IMR-90 (cell line): ENCODE measurements around the gene NRL. TPM values are rescaled to one million over a fixed set of nuclear protein-coding genes. Genes with fewer than 3 reads are reported as not detected.

Experiments used
- ATAC-seq: fragments of 200-7000 bp; cut with Tn5 transposase; 2 replicates; pipeline ENCODE4 v1.9.1; 2020; ENCODE audit warnings: low read depth, mild to moderate bottlenecking, moderate library complexity
- BruUV-seq: library from RNA; stranded (reverse); fragments of 400-500 nt; replicated peaks from 2 replicates; lab custom pipeline; 2021; lab: Mats Ljungman, UMichigan
- CTCF ChIA-PET: fragments of 300-600 bp; formaldehyde crosslinking; extraction: SDS; loops from one replicate; lab custom pipeline; 2021; ENCODE audit warnings: antibody characterized with exemption; lab: Yijun Ruan, JAX
- POLR2A ChIA-PET: fragments of 300-600 bp; sonication (Branson Sonifier 250); formaldehyde crosslinking; loops from one replicate; lab custom pipeline; 2022; ENCODE audit warnings: antibody characterized with exemption; ENCODE audit not compliant: unreplicated experiment; lab: Charles Lee
- DNase-seq: peaks from one replicate; pipeline ENCODE4 v3.0.0; 2013
- H2AFZ ChIP-seq: replicated peaks from 2 replicates; pipeline ENCODE3; 2013; ENCODE audit warnings: low read length, mild to moderate bottlenecking; ENCODE audit not compliant: poor library complexity
- H2AK5ac ChIP-seq: 2 replicates; pipeline ENCODE4 v1.6.1; 2013; ENCODE audit warnings: low read depth, low read length, inconsistent platforms
- H2AK9ac ChIP-seq: replicated peaks from 2 replicates; pipeline ENCODE3; 2013; ENCODE audit warnings: mild to moderate bottlenecking, low read depth, low read length, moderate library complexity; ENCODE audit not compliant: poor library complexity
- H2BK120ac ChIP-seq: 2 replicates; pipeline ENCODE4 v1.6.1; 2013; ENCODE audit warnings: low read depth, low read length, inconsistent platforms
- H2BK15ac ChIP-seq: 3 replicates; pipeline ENCODE4 v1.6.1; 2013; ENCODE audit warnings: low read depth, low read length, inconsistent platforms
- H2BK20ac ChIP-seq: 2 replicates; pipeline ENCODE4 v1.6.1; 2013; ENCODE audit warnings: low read depth, mild to moderate bottlenecking, inconsistent platforms, low read length, moderate library complexity
- H2BK5ac ChIP-seq: 2 replicates; pipeline ENCODE4 v1.6.1; 2013; ENCODE audit warnings: mild to moderate bottlenecking, low read depth, low read length, inconsistent platforms; ENCODE audit not compliant: poor library complexity, severe bottlenecking
- H3K14ac ChIP-seq: replicated peaks from 2 replicates; pipeline ENCODE4 v1.6.1; 2013; ENCODE audit warnings: low read depth, low read length, inconsistent platforms
- H3K18ac ChIP-seq: 2 replicates; pipeline ENCODE4 v1.6.1; 2013; ENCODE audit warnings: low read depth, low read length, control low read depth
- H3K23ac ChIP-seq: 2 replicates; pipeline ENCODE4 v1.6.1; 2013; ENCODE audit warnings: low read depth, low read length, inconsistent platforms
- H3K27ac ChIP-seq: 2 replicates; pipeline ENCODE4 v1.5.1; 2013; ENCODE audit warnings: mild to moderate bottlenecking, control low read depth, low read length; ENCODE audit not compliant: insufficient read depth
- H3K27me3 ChIP-seq: 2 replicates; pipeline ENCODE4 v1.6.1; 2013; ENCODE audit warnings: low read length; ENCODE audit not compliant: control insufficient read depth, insufficient read depth
- H3K36me3 ChIP-seq: 2 replicates; pipeline ENCODE4 v1.6.1; 2013; ENCODE audit warnings: low read length, mixed read lengths; ENCODE audit not compliant: control insufficient read depth, insufficient read depth
- H3K4ac ChIP-seq: 2 replicates; pipeline ENCODE4 v1.6.1; 2013; ENCODE audit warnings: low read depth, low read length, inconsistent platforms
- H3K4me1 ChIP-seq: 2 replicates; pipeline ENCODE4 v1.6.1; 2013; ENCODE audit warnings: low read length, mixed read lengths; ENCODE audit not compliant: control insufficient read depth, insufficient read depth
- H3K4me2 ChIP-seq: 2 replicates; pipeline ENCODE4 v1.6.1; 2013; ENCODE audit warnings: low read depth, mild to moderate bottlenecking, control low read depth, low read length, moderate library complexity
- H3K4me3 ChIP-seq: 2 replicates; pipeline ENCODE4 v1.5.1; 2013; ENCODE audit warnings: low read depth, mild to moderate bottlenecking, control low read depth, low read length, moderate library complexity; ENCODE audit not compliant: insufficient read depth
- H3K56ac ChIP-seq: 2 replicates; pipeline ENCODE4 v1.6.1; 2013; ENCODE audit warnings: low read length, inconsistent platforms; ENCODE audit not compliant: insufficient read depth; ENCODE audit errors: extremely low read depth
- H3K79me1 ChIP-seq, 2 experiments: 2 replicates each; pipeline ENCODE4 v1.6.1; 2013; ENCODE audit warnings: low read length in 2 of 2, inconsistent platforms in 1 of 2, low read depth in 1 of 2
- H3K9ac ChIP-seq: 2 replicates; pipeline ENCODE4 v1.6.1; 2013; ENCODE audit warnings: low read depth, low read length, control low read depth
- H3K9me1 ChIP-seq: 2 replicates; pipeline ENCODE4 v1.6.1; 2013; ENCODE audit warnings: low read length, inconsistent platforms; ENCODE audit not compliant: insufficient read depth
- H3K9me3 ChIP-seq: 2 replicates; pipeline ENCODE4 v1.6.1; 2013; ENCODE audit warnings: low read length; ENCODE audit not compliant: control insufficient read depth, insufficient read depth
- H4K20me1 ChIP-seq: 2 replicates; pipeline ENCODE4 v1.6.1; 2013; ENCODE audit warnings: low read length, inconsistent platforms; ENCODE audit not compliant: insufficient read depth
- H4K5ac ChIP-seq: 2 replicates; pipeline ENCODE4 v1.6.1; 2013; ENCODE audit warnings: mild to moderate bottlenecking, low read depth, low read length, control low read depth
- H4K8ac ChIP-seq, 2 experiments: 2 replicates each; pipeline ENCODE4 v1.6.1; 2013; ENCODE audit warnings: low read depth in 2 of 2, low read length in 2 of 2, control low read depth in 1 of 2, inconsistent platforms in 1 of 2
- H4K91ac ChIP-seq: 2 replicates; pipeline ENCODE4 v1.6.1; 2013; ENCODE audit warnings: low read depth, low read length, inconsistent platforms; ENCODE audit not compliant: insufficient read depth
- BHLHE40 ChIP-seq: fragments of 150-350 bp; IDR thresholded peaks from 2 replicates; pipeline ENCODE4 v1.6.1; 2016; ENCODE audit warnings: mild to moderate bottlenecking, low read depth, low read length
- CEBPB ChIP-seq: IDR thresholded peaks from 2 replicates; pipeline ENCODE4 v1.6.1; 2012; ENCODE audit warnings: low read depth, low read length, improper control_type of control experiment
- CHD1 ChIP-seq: IDR thresholded peaks from 2 replicates; pipeline ENCODE4 v1.6.1; 2012; ENCODE audit warnings: low read depth, low read length, improper control_type of control experiment
- ELK1 ChIP-seq: fragments of 150-350 bp; IDR thresholded peaks from 2 replicates; pipeline ENCODE4 v1.6.1; 2016; ENCODE audit warnings: low read depth, mild to moderate bottlenecking, low read length, moderate library complexity, borderline replicate concordance
- FOS ChIP-seq: fragments of 150-350 bp; IDR thresholded peaks from 2 replicates; pipeline ENCODE4 v1.6.1; 2016; ENCODE audit warnings: low read depth, low read length
- MAZ ChIP-seq: IDR thresholded peaks from 2 replicates; pipeline ENCODE4 v1.6.1; 2012; ENCODE audit warnings: low read depth, mild to moderate bottlenecking, low read length, improper control_type of control experiment, moderate library complexity, borderline replicate concordance
- MXI1 ChIP-seq: IDR thresholded peaks from 2 replicates; pipeline ENCODE4 v1.6.1; 2012; ENCODE audit warnings: low read depth, mild to moderate bottlenecking, low read length, moderate library complexity, borderline replicate concordance
- NFE2L2 ChIP-seq: fragments of 150-350 bp; IDR thresholded peaks from 2 replicates; pipeline ENCODE4 v1.6.1; 2016; ENCODE audit warnings: low read depth, mild to moderate bottlenecking, low read length
- POLR2A ChIP-seq: IDR thresholded peaks from 2 replicates; pipeline ENCODE4 v1.6.1; 2012; ENCODE audit warnings: mild to moderate bottlenecking, low read depth, low read length
- RAD21 ChIP-seq: IDR thresholded peaks from 2 replicates; pipeline ENCODE4 v1.6.1; 2012; ENCODE audit warnings: low read length, improper control_type of control experiment
- RCOR1 ChIP-seq: IDR thresholded peaks from 2 replicates; pipeline ENCODE4 v1.6.1; 2012; ENCODE audit warnings: mild to moderate bottlenecking, low read length, improper control_type of control experiment; ENCODE audit not compliant: insufficient replicate concordance
- RFX5 ChIP-seq: IDR thresholded peaks from 2 replicates; pipeline ENCODE4 v1.8.0; 2012; ENCODE audit warnings: low read depth, mild to moderate bottlenecking, low read length, moderate library complexity
- SMC3 ChIP-seq: fragments of 150-350 bp; IDR thresholded peaks from 2 replicates; pipeline ENCODE4 v1.6.1; 2016; ENCODE audit warnings: low read depth, mild to moderate bottlenecking, antibody characterized with exemption, low read length, moderate library complexity
- USF2 ChIP-seq: fragments of 150-350 bp; IDR thresholded peaks from 2 replicates; pipeline ENCODE4 v1.6.1; 2017; ENCODE audit warnings: mild to moderate bottlenecking, antibody characterized with exemption, low read length, low read depth
- WGBS, 2 experiments: methylation state at CpG; one replicate each; pipeline versions ENCODE4 v1.1.5 to v1.1.7; 2013; ENCODE audit warnings: missing lambda C conversion rate in 2 of 2; ENCODE audit not compliant: insufficient read length in 1 of 2; ENCODE audit errors: extremely low coverage in 2 of 2; 5-methylcytosine and 5-hydroxymethylcytosine counted together
- dilution Hi-C: fragments of 300-500 bp; cut with HindIII; formaldehyde crosslinking; loops from one replicate; pipeline ENCODE4 v1.14.3; 2018; ENCODE audit warnings: low sequenced_read_pairs; ENCODE audit not compliant: unreplicated experiment
- in situ Hi-C: fragments of 300-500 bp; cut with MboI; formaldehyde crosslinking; loops from 3 replicates; pipeline ENCODE4 v1.14.3; 2019; ENCODE audit warnings: low sequenced_read_pairs, inconsistent platforms, mixed read lengths
- intact Hi-C: fragments of 100-400 bp; cut with micrococcal nuclease; formaldehyde crosslinking; loops from 2 replicates; pipeline ENCODE4 v1.10.0; 2022
- polyA plus RNA-seq, 3 experiments: library from polyadenylated mRNA; depleted of rRNA; stranded (reverse); fragments of >200 nt; gene quantifications; 2 replicates each; pipeline ENCODE4 v1.2.3, GENCODE V29; 2012; ENCODE audit warnings: low replicate concordance in 1 of 3
- total RNA-seq: library from RNA; depleted of rRNA; stranded (reverse); fragments of >200 nt; gene quantifications from 2 replicates; pipeline ENCODE4 v1.2.3, GENCODE V29; 2012
- TF ChIP-seq, protein P1 (sequence below): conservative IDR thresholded peaks from 2 replicates; pipeline ENCODE4 v1.5.1; 2012; ENCODE audit warnings: mild to moderate bottlenecking, low read depth, low read length, improper control_type of control experiment

NRL gene
- total and polyA plus RNA-seq, 2 of the 4 experiments (the other 2 are of a cell fraction), result 0.18 to 0.70 TPM

- no peak for ATAC-seq
- no peaks in the 10 kb centered on the region for H3K9me3 ChIP-seq
- H3K14ac ChIP-seq, result no peak overlapping the region
- no peak overlapping the region for H4K5ac ChIP-seq
- H4K8ac ChIP-seq, result no peak overlapping the region
- peaks cover 5% of the 10 kb centered on the region for H3K4me1 ChIP-seq
- no peak overlapping the region for H2BK20ac ChIP-seq
- TF ChIP-seq CHD1, result no peak
- TF ChIP-seq BHLHE40, result no peak
- no peak for TF ChIP-seq MAZ
- TF ChIP-seq SMC3, result no peak
- no peak for TF ChIP-seq CEBPB
- no peak for TF ChIP-seq RFX5
- TF ChIP-seq RAD21, result no peak
- no peak for TF ChIP-seq FOS
- no peak for TF ChIP-seq USF2
- TF ChIP-seq NFE2L2, result no peak
- no peak for TF ChIP-seq MXI1
- TF ChIP-seq POLR2A, result no peak
- no peak for TF ChIP-seq ELK1
- TF ChIP-seq RCOR1, result no peak
- TF ChIP-seq, protein P1, sequence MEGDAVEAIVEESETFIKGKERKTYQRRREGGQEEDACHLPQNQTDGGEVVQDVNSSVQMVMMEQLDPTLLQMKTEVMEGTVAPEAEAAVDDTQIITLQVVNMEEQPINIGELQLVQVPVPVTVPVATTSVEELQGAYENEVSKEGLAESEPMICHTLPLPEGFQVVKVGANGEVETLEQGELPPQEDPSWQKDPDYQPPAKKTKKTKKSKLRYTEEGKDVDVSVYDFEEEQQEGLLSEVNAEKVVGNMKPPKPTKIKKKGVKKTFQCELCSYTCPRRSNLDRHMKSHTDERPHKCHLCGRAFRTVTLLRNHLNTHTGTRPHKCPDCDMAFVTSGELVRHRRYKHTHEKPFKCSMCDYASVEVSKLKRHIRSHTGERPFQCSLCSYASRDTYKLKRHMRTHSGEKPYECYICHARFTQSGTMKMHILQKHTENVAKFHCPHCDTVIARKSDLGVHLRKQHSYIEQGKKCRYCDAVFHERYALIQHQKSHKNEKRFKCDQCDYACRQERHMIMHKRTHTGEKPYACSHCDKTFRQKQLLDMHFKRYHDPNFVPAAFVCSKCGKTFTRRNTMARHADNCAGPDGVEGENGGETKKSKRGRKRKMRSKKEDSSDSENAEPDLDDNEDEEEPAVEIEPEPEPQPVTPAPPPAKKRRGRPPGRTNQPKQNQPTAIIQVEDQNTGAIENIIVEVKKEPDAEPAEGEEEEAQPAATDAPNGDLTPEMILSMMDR, result no peak
- no peak overlapping the region for H2BK5ac ChIP-seq
- H3K36me3 ChIP-seq, result peaks cover 48% of the 10 kb centered on the region
- in situ Hi-C loops (no loop called here), intact Hi-C loops (no loop called here), dilution Hi-C loops (no loop called here)
- no peak overlapping the region for H3K4ac ChIP-seq
- DNase-seq, result no peak
- no peak overlapping the region for H3K4me3 ChIP-seq
- H3K27ac ChIP-seq, result no peak overlapping the region
- peaks cover 23 to 48% of the 10 kb centered on the region in 2 experiments for H3K79me1 ChIP-seq
- H3K27me3 ChIP-seq, result no peaks in the 10 kb centered on the region
- BruUV-seq, result no TSS peak
- H4K20me1 ChIP-seq, result peaks cover 10% of the 10 kb centered on the region
- no peak overlapping the region for H3K4me2 ChIP-seq
- no peak overlapping the region for H3K9ac ChIP-seq
- H3K23ac ChIP-seq, result no peak overlapping the region
- WGBS, 2 experiments, result 100% methylated on average over 5 of the region's 9 CpGs; no CpG with 5 or more reads in 1 of the 2 experiments
- ChIA-PET CTCF (interaction anchor here (4.3 kb wide), 1 partner anchor 10 kb away, joined by 14 read pairs; the partner anchor contains the start of gene IRF9), POLR2A (no interaction called here)
- no peak overlapping the region for H2AK5ac ChIP-seq
- H2AFZ ChIP-seq, result no peak overlapping the region
- H3K18ac ChIP-seq, result no peak overlapping the region
- H3K56ac ChIP-seq, result no peak overlapping the region
- H2BK15ac ChIP-seq, result no peak overlapping the region
- H4K91ac ChIP-seq, result no peak overlapping the region
- H2BK120ac ChIP-seq, result no peak overlapping the region
- no peak overlapping the region for H2AK9ac ChIP-seq
- H3K9me1 ChIP-seq, result no peaks in the 10 kb centered on the region
Measured at GRCh38 chr14:24150567-24150966, 35.8 kb upstream of the NRL start.
